HG02970 (cell line): ENCODE results near the gene EVI5L.

ENCODE experiments used
- ATAC-seq: cut with Tn5 transposase; IDR thresholded peaks from one replicate; pipeline ENCODE4 v1.9.1; 2021; ENCODE audit warnings: mild to moderate bottlenecking, moderate library complexity, moderate number of reproducible peaks; ENCODE audit not compliant: unreplicated experiment, low FRiP score

Gene EVI5L

DNA sequence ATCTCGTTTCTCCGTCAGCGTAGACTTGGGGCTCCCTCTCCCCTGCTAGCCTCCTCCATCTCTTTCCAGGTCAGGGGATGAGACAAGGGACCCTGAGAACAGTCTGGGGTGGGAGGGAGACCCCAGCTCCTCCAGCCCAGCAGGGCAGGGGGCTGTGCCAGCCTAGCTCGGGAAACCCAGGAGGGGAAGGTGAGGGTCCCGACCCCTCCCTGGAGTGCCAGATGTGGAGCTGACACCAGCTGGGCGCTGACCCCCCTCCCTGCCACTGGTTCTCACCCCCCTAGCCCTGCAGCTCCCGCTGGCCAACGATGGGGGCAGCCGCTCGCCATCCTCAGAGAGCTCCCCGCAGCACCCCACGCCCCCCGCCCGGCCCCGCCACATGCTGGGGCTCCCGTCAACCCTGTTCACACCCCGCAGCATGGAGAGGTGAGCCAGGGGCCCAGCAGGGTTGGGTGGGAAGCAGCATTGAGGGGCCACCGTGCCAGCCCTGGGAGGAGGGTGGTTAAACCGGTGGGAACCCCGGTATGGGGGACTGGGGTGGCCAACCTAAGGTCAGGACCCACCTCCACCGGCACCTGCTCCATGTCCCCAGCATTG lies 79.6 kb downstream of the EVI5L start:
- ATAC-seq, result no peak

DNA sequence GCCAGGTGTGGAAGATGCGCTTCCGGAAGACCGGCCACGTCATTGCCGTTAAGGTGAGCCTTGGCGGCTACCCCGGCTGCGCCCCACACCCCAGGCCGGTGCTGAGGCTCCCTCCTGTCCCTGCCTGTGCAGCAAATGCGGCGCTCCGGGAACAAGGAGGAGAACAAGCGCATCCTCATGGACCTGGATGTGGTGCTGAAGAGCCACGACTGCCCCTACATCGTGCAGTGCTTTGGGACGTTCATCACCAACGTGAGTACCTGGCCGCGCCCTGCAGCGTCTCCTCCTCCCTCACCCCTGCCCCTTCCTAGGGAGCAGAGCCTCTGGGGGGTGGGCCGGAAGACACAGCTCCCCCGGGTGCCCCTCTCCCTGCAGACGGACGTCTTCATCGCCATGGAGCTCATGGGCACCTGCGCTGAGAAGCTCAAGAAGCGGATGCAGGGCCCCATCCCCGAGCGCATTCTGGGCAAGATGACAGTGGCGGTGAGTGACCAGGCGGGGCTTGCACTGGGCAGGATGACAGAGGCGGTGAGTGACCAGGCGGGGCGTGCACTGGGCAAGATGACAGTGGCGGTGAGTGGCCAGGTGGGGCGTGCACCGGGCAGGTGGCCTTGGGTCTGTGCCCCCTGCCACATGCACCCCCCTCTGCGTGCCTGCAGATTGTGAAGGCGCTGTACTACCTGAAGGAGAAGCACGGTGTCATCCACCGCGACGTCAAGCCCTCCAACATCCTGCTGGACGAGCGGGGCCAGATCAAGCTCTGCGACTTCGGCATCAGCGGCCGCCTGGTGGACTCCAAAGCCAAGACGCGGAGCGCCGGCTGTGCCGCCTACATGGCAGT lies 80.5 kb downstream of the EVI5L start:
- ATAC-seq, result no peak

DNA sequence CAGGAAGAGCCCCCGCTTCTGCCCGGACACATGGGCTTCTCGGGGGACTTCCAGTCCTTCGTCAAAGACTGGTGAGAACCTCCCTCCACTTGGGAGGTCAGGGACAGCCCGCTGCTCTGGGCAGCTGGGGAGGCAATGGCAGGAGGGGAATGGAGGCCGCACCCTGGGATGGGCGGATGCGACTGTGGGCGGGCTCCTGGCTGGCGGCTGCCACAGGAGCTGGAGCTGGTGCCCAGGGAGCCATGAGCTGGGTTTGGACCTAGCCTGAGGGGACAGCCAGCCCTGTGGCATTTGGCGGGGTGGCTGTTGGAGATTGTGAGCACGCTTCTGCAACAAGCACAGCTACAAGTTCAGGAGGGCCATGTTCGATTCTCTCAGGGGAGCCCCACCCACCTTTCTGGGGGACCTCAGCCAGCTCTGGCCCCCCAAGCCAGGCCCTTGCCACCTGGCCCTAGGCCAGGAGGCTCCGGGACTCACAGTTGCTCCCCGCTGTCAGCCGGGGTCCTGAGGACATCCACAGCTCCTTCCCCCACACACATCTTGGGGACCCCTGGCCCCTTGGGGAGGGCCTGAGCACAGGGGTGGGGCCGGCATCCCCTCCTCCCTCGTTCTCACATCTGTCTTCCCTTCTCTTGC lies 81.6 kb downstream of the EVI5L start:
- ATAC-seq, result no peak

- ATAC-seq, result no peak
Observed at GRCh38 chr19:7912144-7912696, 82.2 kb downstream of the EVI5L start.

GRCh38 chr19:7912697-7913564 lies 82.9 kb downstream of the EVI5L start:
- ATAC-seq, result no peak

GRCh38 chr19:7913652-7914051 lies 83.6 kb downstream of the EVI5L start:
- no peak for ATAC-seq

- ATAC-seq, result no peak
Observed at GRCh38 chr19:7914099-7914498, 84.1 kb downstream of the EVI5L start.
